GM19455 (cell line): ENCODE results near the gene MGRN1.
"Not testable (repeated sequence)": the region's sequence is repeated elsewhere in the genome, so short reads cannot be mapped to it uniquely, and the experiment has no call there.

Experiments
- ATAC-seq: cut with Tn5 transposase; IDR thresholded peaks from one replicate; pipeline ENCODE4 v1.9.1; 2021; ENCODE audit not compliant: unreplicated experiment

Gene MGRN1

GRCh38 chr16:4623593-4623992 is 1.0 kb upstream of the MGRN1 start:
- ATAC-seq, result no peak

GRCh38 chr16:4624827-4625559 is 367 bp downstream of the MGRN1 start:
- peak; percentile 69 for ATAC-seq

- ATAC-seq, result no peak
Observed at GRCh38 chr16:4625560-4626159, 1.0 kb downstream of the MGRN1 start.

- no peak for ATAC-seq
Observed at GRCh38 chr16:4626396-4626795, 1.8 kb downstream of the MGRN1 start.

GRCh38 chr16:4628283-4628682 is 3.7 kb downstream of the MGRN1 start:
- no peak for ATAC-seq

- ATAC-seq, result no peak
Observed at GRCh38 chr16:4631444-4631843, 6.8 kb downstream of the MGRN1 start.

- no peak for ATAC-seq
Observed at GRCh38 chr16:4633910-4634635, 9.4 kb downstream of the MGRN1 start.

- ATAC-seq, result no peak
Observed at GRCh38 chr16:4634768-4635167, 10.1 kb downstream of the MGRN1 start.

GRCh38 chr16:4636196-4636595 is 11.6 kb downstream of the MGRN1 start:
- no peak for ATAC-seq

- no peak for ATAC-seq
Observed at GRCh38 chr16:4637501-4638166, 13.0 kb downstream of the MGRN1 start.

- no peak for ATAC-seq
Observed at GRCh38 chr16:4639899-4640509, 15.4 kb downstream of the MGRN1 start.

- ATAC-seq, result no peak
Observed at GRCh38 chr16:4640572-4641305, 16.1 kb downstream of the MGRN1 start.

- ATAC-seq, result no peak
Observed at GRCh38 chr16:4641306-4641687, 16.7 kb downstream of the MGRN1 start.

GRCh38 chr16:4641895-4642294 is 17.3 kb downstream of the MGRN1 start:
- ATAC-seq, result no peak

- ATAC-seq, result no peak
Observed at GRCh38 chr16:4646773-4647643, 22.4 kb downstream of the MGRN1 start.

- ATAC-seq, result no peak
Observed at GRCh38 chr16:4647644-4647980, 23.0 kb downstream of the MGRN1 start.

- no peak for ATAC-seq
Observed at GRCh38 chr16:4648917-4649316, 24.3 kb downstream of the MGRN1 start.

GRCh38 chr16:4649744-4650442 is 25.3 kb downstream of the MGRN1 start:
- no peak for ATAC-seq

- ATAC-seq, result not testable (repeated sequence)
Observed at GRCh38 chr16:4650443-4651074, 25.9 kb downstream of the MGRN1 start.
